ENCODE measurements around the gene MYDGF. TPM values are rescaled to one million over a fixed set of nuclear protein-coding genes. Genes with fewer than 3 reads are reported as not detected.

MYDGF gene
- total RNA-seq, 1 experiment from 2014 or later: 92.2 TPM

GRCh38 chr19:4633140-4633967 is 36.8 kb downstream of the MYDGF start:
- H3K4me3 ChIP-seq (ENCODE audit: insufficient read depth, low read depth, low read length): no peak overlapping the region
- DNase-seq: peak; percentile 81
- no peaks in the 10 kb centered on the region for H3K36me3 ChIP-seq (replicated peaks; ENCODE audit: control insufficient read depth, insufficient read depth, low read length)
- peaks cover 7% of the 10 kb centered on the region for H3K27me3 ChIP-seq (ENCODE audit: control insufficient read depth, insufficient read depth, low read length)

DNA sequence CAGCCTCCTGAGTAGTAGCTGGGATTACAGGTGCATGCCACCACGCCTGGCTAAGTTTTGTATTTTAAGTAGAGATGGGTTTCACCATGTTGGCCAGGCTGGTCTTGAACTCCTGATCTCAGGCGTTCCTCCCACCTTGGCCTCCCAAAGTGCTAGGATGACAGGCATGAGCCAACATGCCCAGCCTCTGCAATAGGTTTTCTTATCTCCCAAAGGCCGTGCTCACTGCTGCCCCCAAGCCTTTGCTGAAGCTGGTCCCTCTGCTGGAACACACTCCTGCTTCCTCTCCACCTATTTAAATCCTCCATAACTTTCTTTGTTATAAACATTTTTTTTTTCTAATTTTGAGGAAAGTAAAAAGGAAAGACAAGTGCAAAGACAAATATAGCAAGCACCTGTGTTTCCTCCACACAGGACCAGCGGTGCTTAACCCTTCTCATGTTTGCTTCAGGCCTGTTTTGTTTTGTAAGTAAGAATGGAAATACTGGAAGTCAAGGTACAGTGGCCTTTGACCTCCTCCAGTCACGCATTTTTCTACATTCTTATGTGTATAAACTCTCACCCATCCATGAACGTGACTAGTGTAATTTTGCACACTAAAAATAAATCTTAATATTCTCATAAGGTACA is 45.3 kb downstream of the MYDGF start:
- Histone ChIP-seq H3K4me3 (ENCODE audit: insufficient read depth, low read depth, low read length) (no peak overlapping the region), H3K27me3 (ENCODE audit: control insufficient read depth, insufficient read depth, low read length) (no peaks in the 10 kb centered on the region), H3K36me3 (replicated peaks; ENCODE audit: control insufficient read depth, insufficient read depth, low read length) (no peaks in the 10 kb centered on the region)
- DNase-seq: peak; percentile 77

- H3K4me3 ChIP-seq (ENCODE audit: insufficient read depth, low read depth, low read length): no peak overlapping the region
- H3K27me3 ChIP-seq (ENCODE audit: control insufficient read depth, insufficient read depth, low read length): no peaks in the 10 kb centered on the region
- no peak for DNase-seq
- no peaks in the 10 kb centered on the region for H3K36me3 ChIP-seq (replicated peaks; ENCODE audit: control insufficient read depth, insufficient read depth, low read length)
Measured at GRCh38 chr19:4624301-4624700, 45.8 kb downstream of the MYDGF start.

DNA sequence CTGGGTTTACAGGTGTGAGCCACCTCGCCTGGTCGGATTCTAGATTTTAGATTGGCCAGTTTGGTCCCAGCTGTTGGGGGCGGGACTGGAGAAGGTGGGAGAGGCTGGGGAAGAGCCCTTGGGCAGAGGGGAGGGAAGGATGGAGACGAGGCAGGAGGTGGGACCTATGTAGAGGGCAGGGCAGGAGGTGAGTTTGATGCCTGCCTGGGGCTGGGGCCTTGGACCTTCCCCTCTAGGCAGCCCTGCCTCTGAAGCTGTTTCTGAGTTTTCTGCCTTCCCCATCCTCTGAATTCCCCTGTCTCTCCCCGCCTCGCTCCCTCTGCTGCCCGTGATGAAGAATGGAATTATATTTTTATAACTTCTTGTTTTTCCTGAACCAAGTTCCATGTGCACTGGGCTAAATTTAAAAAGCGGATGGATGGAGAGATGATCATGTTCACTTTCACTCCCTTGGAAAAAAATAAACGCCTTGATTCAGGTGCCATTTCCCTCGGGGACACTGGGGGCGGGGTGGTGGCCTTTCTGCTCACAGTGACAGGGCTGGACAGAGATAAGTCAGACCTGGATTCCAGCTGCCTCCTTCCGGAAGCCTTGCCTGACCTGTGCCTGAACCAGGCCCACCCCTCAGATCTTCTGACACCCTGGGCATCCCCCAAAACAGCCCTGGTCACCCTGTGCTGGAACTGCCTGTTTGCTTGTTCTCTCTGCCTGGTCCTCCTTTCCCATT is 47.3 kb downstream of the MYDGF start:
- no peaks in the 10 kb centered on the region for H3K27me3 ChIP-seq (ENCODE audit: control insufficient read depth, insufficient read depth, low read length)
- H3K36me3 ChIP-seq (replicated peaks; ENCODE audit: control insufficient read depth, insufficient read depth, low read length): no peaks in the 10 kb centered on the region
- H3K4me3 ChIP-seq (ENCODE audit: insufficient read depth, low read depth, low read length): no peak overlapping the region
- DNase-seq: peak; percentile 72

- no peaks in the 10 kb centered on the region for H3K27me3 ChIP-seq (ENCODE audit: control insufficient read depth, insufficient read depth, low read length)
- H3K36me3 ChIP-seq (replicated peaks; ENCODE audit: control insufficient read depth, insufficient read depth, low read length): no peaks in the 10 kb centered on the region
- DNase-seq: peak; percentile 50
- H3K4me3 ChIP-seq (ENCODE audit: insufficient read depth, low read depth, low read length): no peak overlapping the region
Measured at GRCh38 chr19:4620675-4621074, 49.5 kb downstream of the MYDGF start.

DNA sequence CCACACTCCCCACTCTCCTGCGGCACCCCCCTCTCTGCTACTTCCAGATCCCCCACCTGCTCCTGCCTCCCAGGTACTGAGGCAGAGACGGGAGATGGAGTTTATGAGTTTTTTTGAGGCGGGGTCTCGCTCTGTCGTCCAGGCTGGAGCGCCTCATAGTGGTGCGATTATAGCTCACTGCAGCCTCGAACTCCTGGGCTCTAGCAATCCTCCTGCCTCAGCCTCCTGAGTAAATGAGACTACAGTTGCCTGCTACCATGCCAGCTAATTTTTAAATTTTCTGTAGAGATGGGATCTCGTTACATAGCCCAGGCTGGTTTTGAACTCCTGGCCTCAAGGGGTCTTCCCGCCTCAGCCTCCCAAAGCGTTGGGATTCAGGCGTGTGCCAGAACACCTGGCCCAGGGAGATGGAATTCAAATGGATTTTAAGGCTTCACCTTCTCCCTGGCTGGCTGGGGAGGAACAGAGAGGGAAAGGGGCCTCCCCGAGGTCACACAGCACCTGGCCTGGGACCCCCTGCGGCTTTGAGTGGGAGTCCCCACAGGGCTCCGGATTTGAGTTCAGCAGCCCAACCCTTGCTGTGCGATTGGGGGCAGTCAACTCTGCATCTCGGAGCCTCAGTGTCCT is 50.4 kb downstream of the MYDGF start:
- no peak for DNase-seq
- H3K27me3 ChIP-seq (ENCODE audit: control insufficient read depth, insufficient read depth, low read length): no peaks in the 10 kb centered on the region
- no peaks in the 10 kb centered on the region for H3K36me3 ChIP-seq (replicated peaks; ENCODE audit: control insufficient read depth, insufficient read depth, low read length)
- no peak overlapping the region for H3K4me3 ChIP-seq (ENCODE audit: insufficient read depth, low read depth, low read length)

- no peaks in the 10 kb centered on the region for H3K27me3 ChIP-seq (ENCODE audit: control insufficient read depth, insufficient read depth, low read length)
- H3K4me3 ChIP-seq (ENCODE audit: insufficient read depth, low read depth, low read length): no peak overlapping the region
- H3K36me3 ChIP-seq (replicated peaks; ENCODE audit: control insufficient read depth, insufficient read depth, low read length): no peaks in the 10 kb centered on the region
- DNase-seq: no peak
Measured at GRCh38 chr19:4618019-4618418, 52.1 kb downstream of the MYDGF start.

DNA sequence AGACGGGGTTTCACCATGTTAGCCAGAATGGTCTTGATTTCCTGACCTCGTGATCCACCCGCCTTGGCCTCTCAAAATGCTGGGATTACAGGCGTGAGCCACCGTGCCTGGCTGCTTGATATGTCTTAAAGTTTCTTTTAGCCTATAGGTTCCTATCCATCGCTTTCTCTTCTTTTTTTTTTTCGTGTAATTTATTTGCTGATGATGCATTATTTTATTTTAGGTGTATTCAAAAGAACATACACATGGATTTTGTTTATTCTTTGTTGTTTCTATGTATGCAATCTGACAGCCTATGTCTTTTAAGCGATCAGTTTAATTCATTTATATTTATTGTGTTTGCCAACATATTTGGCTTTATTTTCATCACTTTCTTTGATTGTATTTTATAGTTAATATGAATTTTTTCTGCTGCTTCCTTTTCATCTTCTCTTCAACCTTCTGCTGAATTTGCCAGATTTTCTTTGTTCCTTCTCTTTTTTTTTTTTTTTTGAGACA is 56.8 kb downstream of the MYDGF start:
- no peak for DNase-seq
- no peaks in the 10 kb centered on the region; the same call in 1 of the 2 replicates for H3K27me3 ChIP-seq (ENCODE audit: control insufficient read depth, insufficient read depth, low read length)
- no peak overlapping the region for H3K4me3 ChIP-seq (ENCODE audit: insufficient read depth, low read depth, low read length)
- H3K36me3 ChIP-seq (replicated peaks; ENCODE audit: control insufficient read depth, insufficient read depth, low read length): no peaks in the 10 kb centered on the region

DNA sequence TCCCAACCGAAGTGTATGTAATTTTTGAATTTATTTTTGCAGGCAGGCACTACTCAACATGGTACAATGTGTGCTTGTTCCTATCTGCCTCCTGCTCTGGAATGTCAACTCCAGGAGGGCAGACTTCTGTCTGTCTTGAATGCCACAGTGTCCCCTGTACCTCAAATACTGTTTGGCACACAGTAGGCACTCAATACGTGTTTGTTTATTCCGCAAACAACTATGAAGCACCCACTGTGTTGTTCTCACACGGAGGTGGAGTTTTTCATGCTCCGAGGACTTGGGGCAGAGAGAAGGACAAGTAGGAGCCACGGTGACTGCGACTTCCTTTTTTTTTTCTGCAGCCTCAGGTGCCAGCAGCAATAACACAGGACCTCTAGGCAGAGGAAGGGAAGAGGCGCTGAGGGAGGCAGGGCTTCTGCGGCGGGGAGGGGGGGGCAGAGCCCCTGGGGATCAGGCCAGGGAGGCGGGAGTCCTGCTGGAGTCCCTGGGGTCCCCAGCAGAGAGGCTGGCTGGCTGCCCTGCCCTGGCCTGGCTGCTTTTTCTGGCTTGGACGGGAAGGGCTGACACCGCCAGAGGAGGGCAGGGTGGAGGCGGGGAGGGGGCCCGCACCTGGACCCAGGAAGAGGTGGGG is 60.1 kb downstream of the MYDGF start:
- no peak overlapping the region for H3K4me3 ChIP-seq (ENCODE audit: insufficient read depth, low read depth, low read length)
- H3K27me3 ChIP-seq (ENCODE audit: control insufficient read depth, insufficient read depth, low read length): no peaks in the 10 kb centered on the region; the same call in 1 of the 2 replicates
- no peaks in the 10 kb centered on the region for H3K36me3 ChIP-seq (replicated peaks; ENCODE audit: control insufficient read depth, insufficient read depth, low read length)
- DNase-seq: peak; percentile 81

Other genes starting within 250 kb of the MYDGF start
- gene UBXN6, start 212.5 kb downstream of the MYDGF start, total RNA-seq (2014; rRNA removed; shearing (Covaris generic)): 36.0 and 41.8 TPM in 2 replicates
- 111 and 116 TPM in 2 replicates for gene HDGFL2, start 198.0 kb downstream of the MYDGF start, total RNA-seq (2014; rRNA removed; shearing (Covaris generic))
- 0.07 and 0.10 TPM in 2 replicates for gene PLIN4, start 151.9 kb downstream of the MYDGF start, total RNA-seq (2014; rRNA removed; shearing (Covaris generic))
- 1.3 and 2.5 TPM in 2 replicates for gene PLIN5, start 135.1 kb downstream of the MYDGF start, total RNA-seq (2014; rRNA removed; shearing (Covaris generic))
- gene LRG1, start 130.3 kb downstream of the MYDGF start, total RNA-seq (2014; rRNA removed; shearing (Covaris generic)): 0.10 and 0.30 TPM in 2 replicates
- 38.4 and 43.0 TPM in 2 replicates for gene SEMA6B, start 110.7 kb downstream of the MYDGF start, total RNA-seq (2014; rRNA removed; shearing (Covaris generic))
- gene TNFAIP8L1, start 30.8 kb downstream of the MYDGF start, total RNA-seq (2014; rRNA removed; shearing (Covaris generic)): 9.4 and 11.1 TPM in 2 replicates
- 36.2 and 41.7 TPM in 2 replicates for gene DPP9, start 53.5 kb upstream of the MYDGF start, total RNA-seq (2014; rRNA removed; shearing (Covaris generic))
- 16.1 and 17.2 TPM in 2 replicates for gene FEM1A, start 121.4 kb upstream of the MYDGF start, total RNA-seq (2014; rRNA removed; shearing (Covaris generic))
- gene TICAM1, start 161.4 kb upstream of the MYDGF start, total RNA-seq (2014; rRNA removed; shearing (Covaris generic)): 0.17 and 0.30 TPM in 2 replicates
- 88.8 and 95.2 TPM in 2 replicates for gene PLIN3, start 197.3 kb upstream of the MYDGF start, total RNA-seq (2014; rRNA removed; shearing (Covaris generic))
- gene ARRDC5, start 232.6 kb upstream of the MYDGF start, total RNA-seq (2014; rRNA removed; shearing (Covaris generic)): not detected in 2 replicates
- gene UHRF1, start 239.2 kb upstream of the MYDGF start, total RNA-seq (2014; rRNA removed; shearing (Covaris generic)): 22.1 and 54.0 TPM in 2 replicates

All from H7 (cell line).